B cell (primary cell): ENCODE measurements around the gene RNASE4. TPM values are rescaled to one million over a fixed set of nuclear protein-coding genes. Genes with fewer than 3 reads are reported as not detected.

Experiments used
- ATAC-seq: fragments of 200-7000 bp; cut with Tn5 transposase; one replicate; pipeline ENCODE4 v1.10.0; 2021; ENCODE audit warnings: low read depth, mild to moderate bottlenecking, moderate number of reproducible peaks, moderate library complexity
- CTCF ChIA-PET: fragments of 350-600 bp; sonication (Branson Sonifier 250); formaldehyde crosslinking; loops from one replicate; lab custom pipeline; 2021; ENCODE audit warnings: antibody characterized with exemption, inconsistent platforms; lab: Charles Lee
- POLR2A ChIA-PET: fragments of 350-600 bp; sonication (Branson Sonifier 250); formaldehyde crosslinking; loops from one replicate; lab custom pipeline; 2021; ENCODE audit warnings: antibody characterized with exemption; lab: Charles Lee
- DNase-seq: peaks from one replicate; pipeline ENCODE4 v3.0.0; 2013
- H2AFZ ChIP-seq: 2 replicates; pipeline ENCODE4 v1.6.1; 2012; ENCODE audit warnings: mild to moderate bottlenecking, low read depth, low read length; ENCODE audit not compliant: insufficient read depth, poor library complexity, severe bottlenecking
- H3K27ac ChIP-seq, 2 donors: 1 replicate in 1 of 2; 2 replicates in 1 of 2; pipeline ENCODE4 v1.5.1; 2012 to 2013; ENCODE audit warnings: low read length in 2 of 2, mild to moderate bottlenecking in 2 of 2, moderate library complexity in 1 of 2
- H3K27me3 ChIP-seq, 4 experiments: fragments of 200-600 bp in 1 of 4; sonication (generic) in 1 of 4; replicated peaks in 1 of 4; 1 replicate in 2 of 4; 2 replicates in 2 of 4; pipeline versions ENCODE4 v1.6.1 to v1.7.0; 2013 to 2016; ENCODE audit warnings: low read length in 3 of 4, mild to moderate bottlenecking in 2 of 4, mixed read lengths in 1 of 4, moderate library complexity in 1 of 4; ENCODE audit not compliant: insufficient read depth in 4 of 4, control insufficient read depth in 3 of 4; ENCODE audit errors: control extremely low read depth in 1 of 4
- H3K36me3 ChIP-seq, 2 experiments: replicated peaks in 1 of 2; 1 replicate in 1 of 2; 2 replicates in 1 of 2; pipeline versions ENCODE4 v1.6.1 to v1.7.1; 2013; ENCODE audit warnings: low read length in 1 of 2; ENCODE audit not compliant: insufficient read depth in 2 of 2, control insufficient read depth in 1 of 2; ENCODE audit errors: control extremely low read depth in 1 of 2, extremely low read depth in 1 of 2
- H3K4me1 ChIP-seq, 2 donors: fragments of 200-600 bp in 1 of 2; sonication (generic) in 1 of 2; 1 replicate in 1 of 2; 2 replicates in 1 of 2; pipeline versions ENCODE4 v1.5.1 to v1.6.1; 2013 to 2017; ENCODE audit warnings: low read length in 2 of 2; ENCODE audit not compliant: control insufficient read depth in 2 of 2, insufficient read depth in 2 of 2
- H3K4me2 ChIP-seq: replicated peaks from 2 replicates; pipeline ENCODE3; 2012; ENCODE audit warnings: mild to moderate bottlenecking, low read depth, low read length; ENCODE audit not compliant: poor library complexity, severe bottlenecking
- H3K4me3 ChIP-seq, 5 experiments: fragments of 200-600 bp in 1 of 5; sonication (generic) in 1 of 5; 1 replicate in 3 of 5; 2 replicates in 2 of 5; pipeline versions ENCODE4 v1.5.1 to v1.7.0; 2011 to 2016; ENCODE audit warnings: low read length in 4 of 5, mild to moderate bottlenecking in 4 of 5, low read depth in 2 of 5, control low read depth in 1 of 5, moderate library complexity in 1 of 5; ENCODE audit not compliant: insufficient read depth in 1 of 5; ENCODE audit errors: control extremely low read depth in 1 of 5, extremely low read depth in 1 of 5
- H3K79me2 ChIP-seq: fragments of 200-600 bp; sonication (generic); one replicate; pipeline ENCODE4 v1.6.0; 2016; ENCODE audit warnings: low read length; ENCODE audit not compliant: control insufficient read depth, insufficient read depth
- H3K9ac ChIP-seq: fragments of 200-600 bp; sonication (generic); 2 replicates; pipeline ENCODE4 v1.6.1; 2017; ENCODE audit warnings: mild to moderate bottlenecking, low read length, moderate library complexity
- H3K9me3 ChIP-seq, 3 donors: one replicate each; pipeline versions ENCODE4 v1.6.1 to v1.7.1; 2013; ENCODE audit warnings: low read length in 2 of 3; ENCODE audit not compliant: control insufficient read depth in 2 of 3, insufficient read depth in 1 of 3; ENCODE audit errors: control extremely low read depth in 1 of 3
- H4K20me1 ChIP-seq: 2 replicates; pipeline ENCODE4 v1.6.0; 2012; ENCODE audit warnings: mild to moderate bottlenecking, low read length; ENCODE audit not compliant: insufficient read depth, control insufficient read depth, poor library complexity, severe bottlenecking
- H3K27ac Mint-ChIP-seq: one replicate; pipeline ENCODE4 v1.8.0; 2021; ENCODE audit warnings: mixed read lengths
- H3K27me3 Mint-ChIP-seq: one replicate; pipeline ENCODE4 v1.8.0; 2021; ENCODE audit warnings: mixed read lengths
- H3K4me1 Mint-ChIP-seq: one replicate; pipeline ENCODE4 v1.8.0; 2021; ENCODE audit warnings: mixed read lengths
- H3K4me3 Mint-ChIP-seq: one replicate; pipeline ENCODE4 v1.8.0; 2021; ENCODE audit warnings: mixed read lengths
- H3K9me3 Mint-ChIP-seq: one replicate; pipeline ENCODE4 v1.8.0; 2022; ENCODE audit warnings: mixed read lengths; ENCODE audit not compliant: insufficient read depth
- CTCF ChIP-seq: fragments of 200-600 bp; IDR thresholded peaks from one replicate; pipeline ENCODE4 v1.8.0; 2022; ENCODE audit warnings: antibody characterized with exemption, mild to moderate bottlenecking
- EZH2 ChIP-seq: IDR thresholded peaks from 2 replicates; pipeline ENCODE4 v1.6.1; 2012; ENCODE audit warnings: borderline replicate concordance, low read depth, mild to moderate bottlenecking, moderate library complexity, low read length; ENCODE audit not compliant: insufficient read depth, poor library complexity, severe bottlenecking
- WGBS: methylation state at CpG from one replicate; pipeline ENCODE4 v1.1.5; 2013; ENCODE audit warnings: missing lambda C conversion rate; ENCODE audit not compliant: insufficient coverage; 5-methylcytosine and 5-hydroxymethylcytosine counted together
- intact Hi-C: fragments of 100-400 bp; cut with micrococcal nuclease; formaldehyde crosslinking; loops from one replicate; pipeline ENCODE4 v1.10.0; 2022
- polyA plus RNA-seq: library from polyadenylated mRNA; depleted of rRNA; stranded (reverse); fragments of >200 nt; gene quantifications from 2 replicates; pipeline ENCODE4 v1.2.3, GENCODE V29; 2012
- total RNA-seq, 2 donors: library from RNA; stranded (reverse); fragments of 120-200 nt in 1 of 2; gene quantifications; 1 replicate in 1 of 2; 2 replicates in 1 of 2; pipeline versions ENCODE4 v1.2.3 to v1.2.4, GENCODE V29; 2013 to 2022

The RNASE4 gene
- total and polyA plus RNA-seq, 2 donors (not counting 1 experiment from before 2014, with no cell fraction given): 1.8 TPM

GRCh38 chr14:20688167-20688839, 3.9 kb downstream of the RNASE4 start, which contains the start of gene ANG:
TSS of gene ANG (plus strand) at chr14:20688764. CDS start at chr14:20693565, 4,801 bp downstream.
- WGBS: 75% methylated on average over 2 of the region's 7 CpGs
- Histone ChIP-seq H4K20me1 (no peaks in the 10 kb centered on the region), H3K27ac (no peak within 1 kb of the TSS), H3K4me1 (peaks cover 8 to 17% of the 10 kb centered on the region in 2 donors), H3K9ac (no peak within 1 kb of the TSS), H3K79me2 (no peaks in the 10 kb centered on the region), H3K27me3 (no peaks in the 10 kb centered on the region), H2AFZ (no peak within 1 kb of the TSS), H3K9me3 (no peaks in the 10 kb centered on the region), H3K4me2 (no peak within 1 kb of the TSS), H3K4me3 (no peak within 1 kb of the TSS), H3K36me3 (no peaks in the 10 kb centered on the region)
- peaks cover 11% of the 10 kb centered on the region for H3K4me1 Mint-ChIP-seq
- DNase-seq (no peak), ATAC-seq (no peak)
- POLR2A ChIA-PET: no interaction called here
- CTCF ChIA-PET: interaction anchor here (0.6 to 20.0 kb wide), 6 partner anchors 14 to 360 kb away, joined by 3 to 445 read pairs (median 4); no protein-coding TSS in a partner anchor
- no peak within 1 kb of the TSS for H3K4me3 Mint-ChIP-seq
- no peak for TF ChIP-seq CTCF
- TF ChIP-seq EZH2: no peak
- H3K27me3 Mint-ChIP-seq: no peaks in the 10 kb centered on the region
- H3K27ac Mint-ChIP-seq: no peak within 1 kb of the TSS
- intact Hi-C loops: no loop called here
- no peaks in the 10 kb centered on the region for H3K9me3 Mint-ChIP-seq
